Ovary (tissue), 9 donors: ENCODE results near the gene RXRB. TPM values are rescaled to one million over a fixed set of nuclear protein-coding genes. Genes with fewer than 3 reads are reported as not detected.

Experiments used
- DNase-seq, 5 donors: peaks; one replicate each; pipeline ENCODE4 v3.0.0-alpha.2; 2019 to 2020
- H3K27ac ChIP-seq, 2 donors: fragments of 200-600 bp; one replicate each; pipeline versions ENCODE4 v1.5.1 to v1.8.0; 2019 to 2022
- H3K27me3 ChIP-seq: fragments of 200-600 bp; one replicate; pipeline ENCODE4 v1.8.0; 2022
- H3K36me3 ChIP-seq: fragments of 200-600 bp; sonication (generic); one replicate; pipeline ENCODE4 v1.5.1; 2019
- H3K4me1 ChIP-seq: one replicate; pipeline ENCODE4 v1.8.1; 2013; ENCODE audit warnings: mild to moderate bottlenecking, moderate library complexity; ENCODE audit not compliant: insufficient read depth
- H3K4me3 ChIP-seq: fragments of 200-600 bp; sonication (generic); one replicate; pipeline ENCODE4 v1.5.1; 2017
- H3K9me3 ChIP-seq, 2 donors: fragments of 200-600 bp in 1 of 2; sonication (generic) in 1 of 2; one replicate each; pipeline versions ENCODE4 v1.5.1 to v1.8.1; 2013 to 2019; ENCODE audit warnings: mild to moderate bottlenecking in 1 of 2, moderate library complexity in 1 of 2
- CTCF ChIP-seq, 3 donors: fragments of 450-650 bp in 2 of 3; fragments of 200-600 bp in 1 of 3; IDR thresholded peaks; one replicate each; pipeline versions ENCODE4 v1.5.1 to v1.8.0; 2016 to 2022; ENCODE audit warnings: antibody characterized with exemption in 3 of 3, mild to moderate bottlenecking in 1 of 3
- EP300 ChIP-seq: sonication (generic); formaldehyde crosslinking; IDR thresholded peaks from one replicate; pipeline ENCODE4 v1.6.1; 2017; ENCODE audit warnings: antibody characterized with exemption
- POLR2A ChIP-seq: fragments of 450-650 bp; IDR thresholded peaks from one replicate; pipeline ENCODE4 v1.6.1; 2017; ENCODE audit warnings: antibody characterized with exemption, mild to moderate bottlenecking, moderate library complexity
- WGBS, 3 donors: extraction: QIAGEN DNeasy Blood & Tissue Kit in 1 of 3; methylation state at CpG; one replicate each; pipeline versions ENCODE4 v1.1.5 to v1.1.7; 2013 to 2017; 5-methylcytosine and 5-hydroxymethylcytosine counted together
- intact Hi-C, 4 donors: fragments of 100-400 bp; cut with DNase I; formaldehyde crosslinking; loops; one replicate each; pipeline versions ENCODE4 v1.11.0 to v1.15.1; 2022 to 2023
- polyA plus RNA-seq, 2 donors: library from polyadenylated mRNA; stranded (reverse); fragments of 200-250 nt in 1 of 2; fragments of 350-450 nt in 1 of 2; fragmentation: Illumina TruSeq in 1 of 2; extraction: RNeasy Lipid Tissue Mini Kit (QIAGEN cat#74804) in 1 of 2; gene quantifications; one replicate each; pipeline ENCODE4 v1.2.3, GENCODE V29; 2013 to 2014
- total RNA-seq, 7 donors: library from RNA; depleted of rRNA in 2 of 7; stranded (reverse); fragments of >200 nt in 2 of 7; fragmentation: NEBNext Ultra II Directional in 3 of 7; extraction: Animal tissue kit (Norgen Biotek cat#: 25700) in 3 of 7; gene quantifications; one replicate each; pipeline versions ENCODE4 v1.1.0 to v1.2.4, GENCODE V29; 2016 to 2023
- donor health status: DM: no; HTN: no; CAD: no; lungs with moderate emphysema.
- donor health status: DM: no; HTN: no; CAD: no.
- donor health status: Bipolar disorder and iron deficiency.
- donor health status: DM: yes; HTN: yes; CAD: no.
- donor health status: DM: no; HTN: no; CAD: no.
- donor health status: DM: yes; HTN: yes; CAD: no.

RXRB gene
- total and polyA plus RNA-seq, 9 donors, result 19.8 to 54.0 (median 48.5) TPM

GRCh38 chr6:33191383-33192104 lies 8.9 kb downstream of the RXRB start:
- Histone ChIP-seq H3K4me1 (peaks cover 1% of the 10 kb centered on the region), H3K9me3 (no peaks in the 10 kb centered on the region), H3K27ac (no peak overlapping the region), H3K36me3 (no peaks in the 10 kb centered on the region), H3K27me3 (no peaks in the 10 kb centered on the region), H3K4me3 (no peak overlapping the region)
- TF ChIP-seq CTCF (IDR thresholded peaks at IDR 0.05) (no peak), POLR2A (no peak), EP300 (no peak)
- WGBS, 3 donors, result 33 to 44% (median 38%) methylated on average over 8 of the region's 8 CpGs
- intact Hi-C loops, result no loop called here
- DNase-seq, result no peak

DNA sequence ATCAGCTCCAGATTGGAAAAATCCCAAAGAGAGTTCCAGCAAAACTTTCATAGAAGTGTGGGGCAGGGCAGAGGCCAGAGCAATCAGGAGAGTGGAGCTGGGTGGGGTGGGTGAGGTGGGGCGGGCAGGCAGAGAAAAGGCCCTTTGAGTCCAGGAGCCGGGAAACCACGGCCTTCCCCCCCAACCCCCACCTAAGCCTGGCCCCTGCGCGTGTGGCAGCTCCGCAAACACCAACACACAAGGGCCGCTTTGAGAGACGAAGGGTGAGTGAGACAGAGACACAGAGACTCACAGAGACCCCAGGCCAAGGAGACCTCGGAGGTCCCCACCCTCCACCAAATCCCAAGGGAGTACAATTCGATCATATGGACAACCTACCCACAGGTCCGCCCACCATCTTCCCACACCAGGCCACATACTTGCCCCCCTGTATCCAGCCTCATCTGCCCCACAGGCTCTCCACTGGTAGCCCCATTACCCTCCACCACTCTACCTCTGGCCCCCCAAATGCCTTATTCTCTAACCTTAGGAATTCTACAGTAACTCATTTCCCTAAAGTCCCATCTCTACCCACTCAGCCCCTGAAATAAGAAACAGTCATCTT lies 9.9 kb downstream of the RXRB start:
- TF ChIP-seq EP300, result no peak
- TF ChIP-seq CTCF (IDR thresholded peaks at IDR 0.05), result no peak
- TF ChIP-seq POLR2A, result no peak
- no peaks in the 10 kb centered on the region for H3K9me3 ChIP-seq
- H3K27me3 ChIP-seq, result no peaks in the 10 kb centered on the region
- no peaks in the 10 kb centered on the region for H3K36me3 ChIP-seq
- 84 to 89% (median 87%) methylated on average over 11 of the region's 11 CpGs for WGBS, 3 donors
- no peak for DNase-seq
- H3K27ac ChIP-seq, result no peak overlapping the region
- H3K4me3 ChIP-seq, result no peak overlapping the region
- intact Hi-C loops, result no loop called here
- H3K4me1 ChIP-seq, result peaks cover 1% of the 10 kb centered on the region

DNA sequence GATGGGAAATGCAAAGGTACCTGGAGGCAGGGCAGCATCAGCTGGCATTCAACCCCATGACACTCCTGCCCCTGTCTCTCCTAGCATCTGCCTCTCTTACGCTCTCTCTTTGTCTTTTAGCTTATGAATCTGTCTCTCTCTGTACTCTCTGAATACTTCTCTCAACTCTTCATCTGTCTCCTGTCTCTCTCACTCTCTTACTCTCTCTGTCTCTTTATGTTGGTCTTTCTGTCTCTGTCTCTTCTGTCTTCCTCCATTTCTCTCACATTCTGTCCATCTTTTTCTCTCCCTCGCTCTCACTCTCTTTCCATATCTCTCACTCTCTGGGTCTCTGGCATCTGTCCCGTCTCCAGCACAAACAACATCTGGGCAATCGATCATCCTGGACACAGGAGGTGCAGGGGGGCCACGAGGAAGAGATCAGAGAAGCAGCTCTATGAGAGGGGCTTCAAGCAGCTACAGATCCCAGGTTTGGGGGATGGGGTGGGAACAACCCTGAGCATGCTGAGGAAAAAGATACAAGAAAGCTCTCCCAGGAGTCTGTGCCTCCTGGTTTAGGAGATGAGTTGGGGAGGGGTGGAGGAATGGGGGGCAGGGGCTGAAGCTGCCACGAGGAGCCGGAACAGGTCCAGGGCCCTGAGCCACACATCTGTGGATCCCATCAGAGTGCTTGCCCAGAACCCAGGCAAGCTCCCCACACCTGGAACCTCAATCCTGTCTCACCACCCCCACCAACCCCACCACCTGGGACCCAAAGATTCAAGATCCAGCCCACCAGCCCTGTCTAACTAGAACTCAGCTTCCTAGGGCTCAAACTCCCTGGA lies 10.6 kb downstream of the RXRB start:
- H3K36me3 ChIP-seq, result no peaks in the 10 kb centered on the region
- H3K9me3 ChIP-seq, result no peaks in the 10 kb centered on the region
- peaks cover 1% of the 10 kb centered on the region for H3K4me1 ChIP-seq
- intact Hi-C loops, result no loop called here
- no peak for DNase-seq
- H3K27me3 ChIP-seq, result no peaks in the 10 kb centered on the region
- no peak for TF ChIP-seq CTCF (IDR thresholded peaks at IDR 0.05)
- no peak for TF ChIP-seq EP300
- TF ChIP-seq POLR2A, result no peak
- no peak overlapping the region for H3K27ac ChIP-seq
- no peak overlapping the region for H3K4me3 ChIP-seq
- WGBS, 3 donors, result 34 to 46% (median 42%) methylated on average over 7 of the region's 7 CpGs

DNA sequence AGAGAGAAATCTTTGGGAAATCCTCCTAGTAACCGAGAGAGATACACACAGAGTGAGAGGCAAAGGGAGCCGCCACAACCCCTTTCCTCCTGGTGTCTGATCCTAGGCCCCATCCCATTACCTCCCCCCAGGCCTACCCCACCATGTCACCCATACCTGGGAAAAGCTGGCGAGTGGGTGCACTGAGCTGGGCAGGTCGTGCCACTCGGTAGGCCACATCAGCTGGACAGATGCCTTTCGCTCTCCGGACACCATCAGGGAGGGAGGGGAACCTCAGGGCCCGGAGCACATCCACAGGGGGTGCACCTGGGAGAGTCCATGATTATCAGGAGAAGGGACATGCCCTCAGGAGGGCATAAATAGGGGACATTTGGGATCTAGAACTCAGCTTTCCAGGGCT lies 11.3 kb downstream of the RXRB start:
- no peaks in the 10 kb centered on the region for H3K36me3 ChIP-seq
- no peak overlapping the region for H3K27ac ChIP-seq
- H3K4me1 ChIP-seq, result peaks cover 1% of the 10 kb centered on the region
- no peaks in the 10 kb centered on the region for H3K27me3 ChIP-seq
- H3K4me3 ChIP-seq, result no peak overlapping the region
- no peak for DNase-seq
- WGBS, 3 donors, result 83 to 87% (median 86%) methylated on average over 8 of the region's 8 CpGs
- intact Hi-C loops, result no loop called here
- TF ChIP-seq POLR2A, result no peak
- TF ChIP-seq EP300, result no peak
- no peak for TF ChIP-seq CTCF (IDR thresholded peaks at IDR 0.05)
- H3K9me3 ChIP-seq, result no peaks in the 10 kb centered on the region
